ENCODE data around the gene TTC38.
A peak's percentile ranks its signal among the peaks of the same experiment; 100 is the strongest.

The TTC38 gene

GRCh38 chr22:46267431-46268279, at the start of gene TTC38:
Gene TTC38 (plus strand): TSS chr22:46268008. CDS start chr22:46268040, 32 bp downstream.
- H3K27me3 ChIP-seq (replicated peaks; ENCODE audit: control insufficient read depth, insufficient read depth, low read length) = no peaks in the 10 kb centered on the region
- peaks cover under 1% of the 10 kb centered on the region; the same call in 1 of the 2 replicates for H3K36me3 ChIP-seq (ENCODE audit: control insufficient read depth, insufficient read depth, low read length)
- TF ChIP-seq CTCF (IDR thresholded peaks at IDR 0.05; ENCODE audit: insufficient read depth, low read length, poor library complexity, severe bottlenecking) = no peak
- peak within 1 kb of the TSS; percentile 81 for H3K4me3 ChIP-seq (replicated peaks; ENCODE audit: low read depth, low read length)
- peak; percentile 75 for DNase-seq (ENCODE audit: extremely low read depth, insufficient read length)

GRCh38 chr22:46219636-46220035, 48.2 kb upstream of the TTC38 start:
- DNase-seq (ENCODE audit: extremely low read depth, insufficient read length) = no peak
- no peak overlapping the region for H3K4me3 ChIP-seq (replicated peaks; ENCODE audit: low read depth, low read length)
- H3K27me3 ChIP-seq (replicated peaks; ENCODE audit: control insufficient read depth, insufficient read depth, low read length) = no peaks in the 10 kb centered on the region
- no peak for TF ChIP-seq CTCF (IDR thresholded peaks at IDR 0.05; ENCODE audit: insufficient read depth, low read length, poor library complexity, severe bottlenecking)
- H3K36me3 ChIP-seq (ENCODE audit: control insufficient read depth, insufficient read depth, low read length) = peaks cover 11% of the 10 kb centered on the region

GRCh38 chr22:46220921-46221320, 46.9 kb upstream of the TTC38 start:
- no peak for TF ChIP-seq CTCF (IDR thresholded peaks at IDR 0.05; ENCODE audit: insufficient read depth, low read length, poor library complexity, severe bottlenecking)
- Histone ChIP-seq H3K36me3 (ENCODE audit: control insufficient read depth, insufficient read depth, low read length) (peaks cover 12% of the 10 kb centered on the region), H3K27me3 (replicated peaks; ENCODE audit: control insufficient read depth, insufficient read depth, low read length) (no peaks in the 10 kb centered on the region), H3K4me3 (replicated peaks; ENCODE audit: low read depth, low read length) (no peak overlapping the region)
- no peak for DNase-seq (ENCODE audit: extremely low read depth, insufficient read length)

GRCh38 chr22:46224044-46224897, 43.5 kb upstream of the TTC38 start:
- Histone ChIP-seq H3K36me3 (ENCODE audit: control insufficient read depth, insufficient read depth, low read length) (peaks cover 2% of the 10 kb centered on the region; the same call in 1 of the 2 replicates), H3K27me3 (replicated peaks; ENCODE audit: control insufficient read depth, insufficient read depth, low read length) (no peaks in the 10 kb centered on the region), H3K4me3 (replicated peaks; ENCODE audit: low read depth, low read length) (no peak overlapping the region)
- no peak for DNase-seq (ENCODE audit: extremely low read depth, insufficient read length)
- TF ChIP-seq CTCF (IDR thresholded peaks at IDR 0.05; ENCODE audit: insufficient read depth, low read length, poor library complexity, severe bottlenecking) = no peak

GRCh38 chr22:46224898-46225290, 42.9 kb upstream of the TTC38 start:
- Histone ChIP-seq H3K4me3 (replicated peaks; ENCODE audit: low read depth, low read length) (no peak overlapping the region), H3K27me3 (replicated peaks; ENCODE audit: control insufficient read depth, insufficient read depth, low read length) (no peaks in the 10 kb centered on the region), H3K36me3 (ENCODE audit: control insufficient read depth, insufficient read depth, low read length) (peaks cover 2% of the 10 kb centered on the region; the same call in 1 of the 2 replicates)
- DNase-seq (ENCODE audit: extremely low read depth, insufficient read length) = no peak
- TF ChIP-seq CTCF (IDR thresholded peaks at IDR 0.05; ENCODE audit: insufficient read depth, low read length, poor library complexity, severe bottlenecking) = no peak

Data from GM06990 (cell line).